ENCODE results near the gene GLT1D1. TPM values are rescaled to one million over a fixed set of nuclear protein-coding genes. Genes with fewer than 3 reads are reported as not detected.

Gene GLT1D1
- total RNA-seq, 1 experiment from 2014 or later, result not detected

DNA sequence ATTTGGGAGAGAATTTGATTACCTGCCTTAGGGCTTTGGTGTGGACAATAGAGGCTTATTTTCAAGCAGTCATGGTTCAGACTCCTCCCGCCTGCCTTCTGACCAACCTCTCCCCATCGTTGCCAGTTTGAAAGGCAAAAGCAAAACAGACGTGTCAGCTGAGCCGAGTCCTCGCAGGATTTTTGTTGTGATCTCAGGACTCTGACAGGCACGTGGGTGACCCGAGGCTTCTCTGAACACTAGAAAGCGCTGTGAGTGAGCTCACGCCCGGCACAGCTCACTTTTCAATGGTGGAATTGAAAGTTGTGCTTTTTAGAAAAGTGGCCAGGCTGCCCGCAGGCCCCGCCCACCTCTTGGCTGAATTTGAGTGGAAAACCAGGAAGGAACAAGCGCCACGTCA lies 130.1 kb downstream of the GLT1D1 start:
- intact Hi-C loops (cut with micrococcal nuclease), result no loop called here
- Histone ChIP-seq H3K79me2 (ENCODE audit: insufficient read depth, low read length) (no peaks in the 10 kb centered on the region), H3K4me1 (ENCODE audit: control insufficient read depth in 1 of 2, insufficient read depth in 2 of 2, low read length in 2 of 2) (no peaks in the 10 kb centered on the region), H3K27ac (ENCODE audit: low read depth, low read length) (no peak overlapping the region), H3K27me3 (ENCODE audit: insufficient read depth, low read length) (no peaks in the 10 kb centered on the region), H3K9ac (ENCODE audit: low read length) (no peak overlapping the region), H3K4me3 (replicated peaks in 1 of 2; ENCODE audit: low read depth in 1 of 2, low read length in 2 of 2) (no peak overlapping the region), H2AFZ (ENCODE audit: low read depth, low read length, poor library complexity, severe bottlenecking) (no peak overlapping the region), H3K4me2 (ENCODE audit: low read length) (no peak overlapping the region), H4K20me1 (ENCODE audit: insufficient read depth) (no peaks in the 10 kb centered on the region), H3K36me3 (ENCODE audit: control insufficient read depth in 1 of 2, insufficient read depth in 2 of 2, low read length in 2 of 2) (no peaks in the 10 kb centered on the region), H3K9me2 (ENCODE audit: insufficient read depth) (no peaks in the 10 kb centered on the region), H3K9me3 (ENCODE audit: control insufficient read depth in 1 of 2, insufficient read depth in 1 of 2, low read depth in 1 of 2, low read length in 2 of 2) (no peaks in the 10 kb centered on the region)
- ChIA-PET POLR2A (no interaction called here), RAD21 (ENCODE audit: low non-redundant PET in 1 of 2, low total read pairs in 2 of 2, uncharacterized antibody in 2 of 2, unreplicated experiment in 2 of 2) (no interaction called here), CTCF (no interaction called here)
- BruUV-seq (replicated peaks), result no TSS peak
- TF ChIP-seq SP1 (IDR thresholded peaks at IDR 0.05; ENCODE audit: low read depth), result no peak
- DNase-seq (ENCODE audit: low read depth, low spot score) (no peak), ATAC-seq (no peak)

DNA sequence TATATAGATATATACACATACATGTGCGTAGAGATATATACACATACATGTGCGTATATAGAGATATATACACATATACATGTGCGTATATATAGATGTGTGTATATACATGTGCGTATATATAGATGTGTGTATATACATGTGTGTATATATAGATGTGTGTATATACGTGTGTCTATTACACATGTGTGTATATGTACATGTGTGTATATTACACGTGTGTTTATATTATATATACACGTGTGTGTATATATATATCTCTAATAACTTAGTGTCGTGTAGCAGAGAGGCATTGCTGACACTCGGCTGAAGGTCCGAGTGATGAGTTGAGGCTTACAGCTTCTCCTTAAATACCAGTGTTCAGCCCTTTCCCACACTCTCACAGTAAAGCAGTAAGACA lies 133.7 kb downstream of the GLT1D1 start:
- Histone ChIP-seq H3K27ac (ENCODE audit: low read depth, low read length) (no peak overlapping the region), H2AFZ (ENCODE audit: low read depth, low read length, poor library complexity, severe bottlenecking) (no peak overlapping the region), H3K36me3 (ENCODE audit: control insufficient read depth in 1 of 2, insufficient read depth in 2 of 2, low read length in 2 of 2) (no peaks in the 10 kb centered on the region), H3K4me2 (ENCODE audit: low read length) (no peak overlapping the region), H4K20me1 (ENCODE audit: insufficient read depth) (no peaks in the 10 kb centered on the region), H3K27me3 (ENCODE audit: insufficient read depth, low read length) (no peaks in the 10 kb centered on the region), H3K9me3 (ENCODE audit: control insufficient read depth in 1 of 2, insufficient read depth in 1 of 2, low read depth in 1 of 2, low read length in 2 of 2) (peaks cover 0 to 3% of the 10 kb centered on the region in 2 experiments; a peak in 1 of 4 replicates), H3K9ac (ENCODE audit: low read length) (no peak overlapping the region), H3K4me1 (ENCODE audit: control insufficient read depth in 1 of 2, insufficient read depth in 2 of 2, low read length in 2 of 2) (no peaks in the 10 kb centered on the region), H3K4me3 (replicated peaks in 1 of 2; ENCODE audit: low read depth in 1 of 2, low read length in 2 of 2) (no peak overlapping the region), H3K9me2 (ENCODE audit: insufficient read depth) (no peaks in the 10 kb centered on the region), H3K79me2 (ENCODE audit: insufficient read depth, low read length) (no peaks in the 10 kb centered on the region)
- intact Hi-C loops (cut with micrococcal nuclease), result no loop called here
- ChIA-PET RAD21 (ENCODE audit: low non-redundant PET in 1 of 2, low total read pairs in 2 of 2, uncharacterized antibody in 2 of 2, unreplicated experiment in 2 of 2) (no interaction called here), CTCF (no interaction called here), POLR2A (no interaction called here)
- no TSS peak for BruUV-seq (replicated peaks)
- ATAC-seq (no peak), DNase-seq (ENCODE audit: low read depth, low spot score) (no peak)
- TF ChIP-seq TCF7L2 (IDR thresholded peaks at IDR 0.05; ENCODE audit: borderline replicate concordance, extremely low read depth, insufficient read depth, insufficient read length) (no peak), CBX3 (IDR thresholded peaks at IDR 0.05; ENCODE audit: low read depth) (no peak), RAD21 (IDR thresholded peaks at IDR 0.05; ENCODE audit: low read depth) (no peak), ELF1 (IDR thresholded peaks at IDR 0.05; ENCODE audit: borderline replicate concordance, low read depth) (no peak)
- TF ChIP-seq, protein P1, sequence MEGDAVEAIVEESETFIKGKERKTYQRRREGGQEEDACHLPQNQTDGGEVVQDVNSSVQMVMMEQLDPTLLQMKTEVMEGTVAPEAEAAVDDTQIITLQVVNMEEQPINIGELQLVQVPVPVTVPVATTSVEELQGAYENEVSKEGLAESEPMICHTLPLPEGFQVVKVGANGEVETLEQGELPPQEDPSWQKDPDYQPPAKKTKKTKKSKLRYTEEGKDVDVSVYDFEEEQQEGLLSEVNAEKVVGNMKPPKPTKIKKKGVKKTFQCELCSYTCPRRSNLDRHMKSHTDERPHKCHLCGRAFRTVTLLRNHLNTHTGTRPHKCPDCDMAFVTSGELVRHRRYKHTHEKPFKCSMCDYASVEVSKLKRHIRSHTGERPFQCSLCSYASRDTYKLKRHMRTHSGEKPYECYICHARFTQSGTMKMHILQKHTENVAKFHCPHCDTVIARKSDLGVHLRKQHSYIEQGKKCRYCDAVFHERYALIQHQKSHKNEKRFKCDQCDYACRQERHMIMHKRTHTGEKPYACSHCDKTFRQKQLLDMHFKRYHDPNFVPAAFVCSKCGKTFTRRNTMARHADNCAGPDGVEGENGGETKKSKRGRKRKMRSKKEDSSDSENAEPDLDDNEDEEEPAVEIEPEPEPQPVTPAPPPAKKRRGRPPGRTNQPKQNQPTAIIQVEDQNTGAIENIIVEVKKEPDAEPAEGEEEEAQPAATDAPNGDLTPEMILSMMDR (IDR thresholded peaks at IDR 0.05 in 2 of 3, conservative IDR thresholded peaks at IDR 0.05 in 1 of 3; ENCODE audit: borderline replicate concordance in 1 of 3, insufficient read depth in 1 of 3, low read depth in 2 of 3, low read length in 2 of 3), result no peak
- TF ChIP-seq, protein P2, sequence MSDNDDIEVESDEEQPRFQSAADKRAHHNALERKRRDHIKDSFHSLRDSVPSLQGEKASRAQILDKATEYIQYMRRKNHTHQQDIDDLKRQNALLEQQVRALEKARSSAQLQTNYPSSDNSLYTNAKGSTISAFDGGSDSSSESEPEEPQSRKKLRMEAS (IDR thresholded peaks at IDR 0.05), result no peak
